RWPE1 (cell line): ENCODE data around the gene ARL16.

Experiments used
- CTCF ChIA-PET: fragments of 350-600 bp; sonication (Branson Sonifier 250); formaldehyde crosslinking; extraction: SDS; loops from one replicate; lab custom pipeline; 2021; lab: Yijun Ruan, JAX
- POLR2A ChIA-PET: fragments of 400-600 bp; formaldehyde crosslinking; extraction: SDS; loops from one replicate; lab custom pipeline; 2020; ENCODE audit warnings: antibody characterized with exemption; ENCODE audit not compliant: low non-redundant PET; lab: Yijun Ruan, JAX
- DNase-seq: peaks from one replicate; pipeline ENCODE4 v3.0.0; 2012; ENCODE audit warnings: low spot score
- H3K27ac ChIP-seq: fragments of 450-650 bp; 2 replicates; pipeline ENCODE4 v1.5.1; 2017
- TF ChIP-seq, protein P1 (sequence below): fragments of 450-650 bp; conservative IDR thresholded peaks from 2 replicates; pipeline ENCODE4 v1.5.1; 2017; ENCODE audit warnings: low read depth, mild to moderate bottlenecking

The ARL16 gene

DNA sequence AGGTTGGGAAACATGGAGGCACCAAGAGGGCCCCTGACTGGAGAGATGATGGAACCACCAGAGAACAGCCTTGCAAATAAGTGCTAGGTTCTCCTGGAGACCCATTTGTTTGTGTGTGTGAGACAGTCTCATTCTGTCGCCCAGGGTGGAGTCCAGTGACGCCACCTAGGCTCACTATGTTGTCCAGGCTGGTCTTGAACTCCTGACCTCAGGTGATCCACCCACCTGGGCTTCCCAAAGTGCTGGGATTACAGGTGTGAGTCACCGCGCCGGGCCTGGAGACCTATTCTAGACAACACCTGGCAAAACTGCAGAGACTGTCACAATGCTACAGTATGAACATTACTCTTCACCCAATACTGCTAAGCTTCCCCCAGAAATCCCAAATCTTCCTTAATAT, 48.2 kb downstream of the ARL16 start:
- ChIA-PET CTCF (interaction anchor here (0.6 kb wide), 2 partner anchors 11 to 62 kb away, joined by 3 to 4 read pairs; no protein-coding TSS in a partner anchor), POLR2A (no interaction called here)
- H3K27ac ChIP-seq, result peak overlapping the region; percentile 88
- DNase-seq, result no peak
- TF ChIP-seq, protein P1, sequence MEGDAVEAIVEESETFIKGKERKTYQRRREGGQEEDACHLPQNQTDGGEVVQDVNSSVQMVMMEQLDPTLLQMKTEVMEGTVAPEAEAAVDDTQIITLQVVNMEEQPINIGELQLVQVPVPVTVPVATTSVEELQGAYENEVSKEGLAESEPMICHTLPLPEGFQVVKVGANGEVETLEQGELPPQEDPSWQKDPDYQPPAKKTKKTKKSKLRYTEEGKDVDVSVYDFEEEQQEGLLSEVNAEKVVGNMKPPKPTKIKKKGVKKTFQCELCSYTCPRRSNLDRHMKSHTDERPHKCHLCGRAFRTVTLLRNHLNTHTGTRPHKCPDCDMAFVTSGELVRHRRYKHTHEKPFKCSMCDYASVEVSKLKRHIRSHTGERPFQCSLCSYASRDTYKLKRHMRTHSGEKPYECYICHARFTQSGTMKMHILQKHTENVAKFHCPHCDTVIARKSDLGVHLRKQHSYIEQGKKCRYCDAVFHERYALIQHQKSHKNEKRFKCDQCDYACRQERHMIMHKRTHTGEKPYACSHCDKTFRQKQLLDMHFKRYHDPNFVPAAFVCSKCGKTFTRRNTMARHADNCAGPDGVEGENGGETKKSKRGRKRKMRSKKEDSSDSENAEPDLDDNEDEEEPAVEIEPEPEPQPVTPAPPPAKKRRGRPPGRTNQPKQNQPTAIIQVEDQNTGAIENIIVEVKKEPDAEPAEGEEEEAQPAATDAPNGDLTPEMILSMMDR, result no peak

DNA sequence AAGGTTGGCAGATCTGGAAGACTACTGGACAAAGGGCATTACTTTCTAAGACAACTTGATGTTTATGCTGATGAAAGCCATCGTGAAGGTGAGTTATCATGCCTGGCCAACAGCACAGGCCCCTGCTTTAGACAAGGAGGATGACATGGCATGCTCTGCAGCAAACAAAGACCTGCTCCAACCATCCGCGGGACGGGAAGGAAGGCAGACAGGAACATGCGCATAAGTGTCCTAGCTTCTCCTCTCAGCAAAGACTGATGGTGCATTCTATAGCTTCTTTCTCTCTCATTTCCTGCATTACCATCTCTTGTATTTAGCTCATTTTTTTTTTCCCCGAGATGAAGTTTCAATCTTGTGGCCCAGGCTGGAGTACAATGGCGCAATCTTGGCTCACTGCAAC, 52.1 kb downstream of the ARL16 start:
- DNase-seq, result no peak
- ChIA-PET CTCF (no interaction called here), POLR2A (no interaction called here)
- TF ChIP-seq, protein P1, result no peak
- peak overlapping the region; percentile 40 for H3K27ac ChIP-seq
